Vagina (tissue), 2 donors: Measurements from ENCODE around the gene NPHP1. TPM values are rescaled to one million over a fixed set of nuclear protein-coding genes. Genes with fewer than 3 reads are reported as not detected.

Experiments used
- DNase-seq, 2 donors: peaks; one replicate each; pipeline ENCODE4 v3.0.0-alpha.2; 2017; ENCODE audit errors: extremely low spot score in 2 of 2
- H3K27ac ChIP-seq: fragments of 200-600 bp; sonication (generic); one replicate; pipeline ENCODE4 v1.5.1; 2019
- H3K27me3 ChIP-seq: fragments of 200-600 bp; sonication (generic); one replicate; pipeline ENCODE4 v1.5.1; 2019
- H3K36me3 ChIP-seq, 2 donors: fragments of 200-600 bp; sonication (generic); one replicate each; pipeline ENCODE4 v1.5.1; 2017 to 2019
- H3K4me1 ChIP-seq: fragments of 200-600 bp; sonication (generic); one replicate; pipeline ENCODE4 v1.5.1; 2019
- H3K4me3 ChIP-seq, 2 donors: fragments of 200-600 bp; sonication (generic); 1 replicate in 1 of 2; 2 replicates in 1 of 2; pipeline ENCODE4 v1.5.1; 2016 to 2019
- H3K9me3 ChIP-seq: fragments of 200-600 bp; sonication (generic); one replicate; pipeline ENCODE4 v1.5.1; 2019
- CTCF ChIP-seq, 3 experiments: fragments of 450-650 bp in 2 of 3; fragments of 200-600 bp in 1 of 3; sonication (generic) in 1 of 3; IDR thresholded peaks; one replicate each; pipeline ENCODE4 v1.5.1; 2017 to 2019; ENCODE audit warnings: antibody characterized with exemption in 3 of 3, mild to moderate bottlenecking in 2 of 3, moderate library complexity in 2 of 3
- POLR2A ChIP-seq, 2 donors: fragments of 450-650 bp; IDR thresholded peaks; one replicate each; pipeline ENCODE4 v1.6.1; 2017; ENCODE audit warnings: antibody characterized with exemption in 2 of 2, mild to moderate bottlenecking in 2 of 2, moderate library complexity in 2 of 2
- POLR2AphosphoS5 ChIP-seq, 2 donors: sonication (generic); formaldehyde crosslinking; IDR thresholded peaks; one replicate each; pipeline ENCODE4 v1.9.0; 2017; ENCODE audit warnings: antibody characterized with exemption in 2 of 2, mild to moderate bottlenecking in 2 of 2, low read depth in 1 of 2; ENCODE audit not compliant: insufficient read depth in 1 of 2
- intact Hi-C: fragments of 100-400 bp; cut with DNase I; formaldehyde crosslinking; loops from one replicate; pipeline ENCODE4 v1.15.1; 2023
- total RNA-seq: library from RNA; depleted of rRNA; stranded (reverse); fragments of >200 nt; gene quantifications from one replicate; pipeline ENCODE4 v1.2.3, GENCODE V29; 2016

NPHP1 gene
- total RNA-seq, 1 donor from 2014 or later: 4.9 TPM

GRCh38 chr2:110105608-110106467 lies 99.0 kb downstream of the NPHP1 start:
- Histone ChIP-seq H3K9me3 (no peaks in the 10 kb centered on the region), H3K4me1 (peaks cover 62% of the 10 kb centered on the region), H3K27ac (peak overlapping the region; percentile 84), H3K4me3 (no peak overlapping the region), H3K27me3 (no peaks in the 10 kb centered on the region), H3K36me3 (no peaks in the 10 kb centered on the region)
- TF ChIP-seq POLR2AphosphoS5 (IDR thresholded peaks at IDR 0.05; ENCODE audit: insufficient read depth in 1 of 2, low read depth in 1 of 2) (peak in 1 of 2 donors; percentile 88), POLR2A (IDR thresholded peaks at IDR 0.05) (no peak)
- intact Hi-C loops: no loop called here
- peak in 1 of 2 donors; percentile 96 for DNase-seq

GRCh38 chr2:110105183-110105582 lies 99.6 kb downstream of the NPHP1 start:
- intact Hi-C loops: no loop called here
- Histone ChIP-seq H3K9me3 (no peaks in the 10 kb centered on the region), H3K27me3 (no peaks in the 10 kb centered on the region), H3K4me1 (peaks cover 68% of the 10 kb centered on the region), H3K36me3 (no peaks in the 10 kb centered on the region), H3K27ac (peak overlapping the region; percentile 84), H3K4me3 (no peak overlapping the region)
- TF ChIP-seq POLR2AphosphoS5 (IDR thresholded peaks at IDR 0.05; ENCODE audit: insufficient read depth in 1 of 2, low read depth in 1 of 2) (no peak), POLR2A (IDR thresholded peaks at IDR 0.05) (no peak), CTCF (IDR thresholded peaks at IDR 0.05) (no peak)
- peak in 1 of 2 donors; percentile 96 for DNase-seq

GRCh38 chr2:110104025-110104771 lies 100.6 kb downstream of the NPHP1 start:
- Histone ChIP-seq H3K4me3 (no peak overlapping the region), H3K27me3 (no peaks in the 10 kb centered on the region), H3K9me3 (no peaks in the 10 kb centered on the region), H3K27ac (peak overlapping the region; percentile 84), H3K36me3 (no peaks in the 10 kb centered on the region), H3K4me1 (peaks cover 72% of the 10 kb centered on the region)
- intact Hi-C loops: no loop called here
- no peak for TF ChIP-seq CTCF (IDR thresholded peaks at IDR 0.05)
- TF ChIP-seq POLR2AphosphoS5 (IDR thresholded peaks at IDR 0.05; ENCODE audit: insufficient read depth in 1 of 2, low read depth in 1 of 2): peak in 1 of 2 donors; percentile 49
- no peak for TF ChIP-seq POLR2A (IDR thresholded peaks at IDR 0.05)
- no peak for DNase-seq

GRCh38 chr2:110103061-110103961 lies 101.5 kb downstream of the NPHP1 start:
- H3K27ac ChIP-seq: peak overlapping the region; percentile 84
- H3K4me1 ChIP-seq: peaks cover 72% of the 10 kb centered on the region
- H3K36me3 ChIP-seq: no peaks in the 10 kb centered on the region
- TF ChIP-seq POLR2A (IDR thresholded peaks at IDR 0.05) (no peak), CTCF (IDR thresholded peaks at IDR 0.05) (no peak), POLR2AphosphoS5 (IDR thresholded peaks at IDR 0.05; ENCODE audit: insufficient read depth in 1 of 2, low read depth in 1 of 2) (no peak)
- peak in 1 of 2 donors; percentile 96 for DNase-seq
- H3K4me3 ChIP-seq: no peak overlapping the region
- intact Hi-C loops: no loop called here
- no peaks in the 10 kb centered on the region for H3K9me3 ChIP-seq
- H3K27me3 ChIP-seq: no peaks in the 10 kb centered on the region
